Urothelium cell line (cell line): ENCODE data around the gene NSMF.

Source experiments
- DNase-seq: peaks from one replicate; pipeline ENCODE4 v3.0.0; 2011; ENCODE audit warnings: low spot score, mixed read lengths
- FAIRE-seq: peaks from 2 replicates; lab custom pipeline; 2011; peaks lifted over from hg19 to GRCh38; lab: Jason Lieb, UNC

Gene NSMF

GRCh38 chr9:137492464-137493363 lies 33.6 kb upstream of the NSMF start:
- peak; percentile 26 for DNase-seq
- no peak for FAIRE-seq

DNA sequence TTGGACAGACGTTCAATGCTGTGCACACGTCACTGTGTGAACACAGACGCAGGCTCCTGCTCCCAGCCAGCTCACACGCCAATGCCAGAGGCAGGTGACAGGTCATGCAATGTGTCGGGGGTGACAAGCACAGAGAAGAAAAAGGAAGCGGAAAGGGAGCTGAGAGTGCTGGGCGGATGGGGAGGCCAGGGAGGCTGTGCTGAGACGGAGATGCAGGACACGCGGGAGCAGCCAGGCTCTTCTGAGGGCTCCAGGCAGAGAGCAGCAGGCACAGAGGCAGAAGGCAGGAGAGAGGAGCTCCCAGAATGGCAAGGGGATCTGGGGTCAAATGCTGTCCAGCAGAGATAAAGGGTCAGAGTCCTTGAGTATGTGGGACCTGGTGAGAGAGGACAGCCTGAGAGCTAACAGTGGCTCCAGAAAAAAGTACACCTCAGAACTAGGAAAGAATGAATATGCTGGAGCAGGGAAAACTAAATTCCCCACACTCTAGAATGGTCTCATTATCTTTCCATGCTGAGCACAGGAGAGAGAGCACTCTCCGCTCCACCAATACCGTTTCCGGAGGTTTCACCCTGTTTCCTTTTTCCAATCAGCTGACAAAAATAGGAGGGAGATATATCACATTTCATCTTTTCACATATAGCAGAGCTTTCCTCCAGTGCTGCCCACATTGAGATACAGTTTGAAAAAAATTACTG lies 32.8 kb upstream of the NSMF start:
- DNase-seq (no peak), FAIRE-seq (no peak)

- FAIRE-seq: no peak
- DNase-seq: no peak
Measured at GRCh38 chr9:137490532-137491186, 31.5 kb upstream of the NSMF start.

DNA sequence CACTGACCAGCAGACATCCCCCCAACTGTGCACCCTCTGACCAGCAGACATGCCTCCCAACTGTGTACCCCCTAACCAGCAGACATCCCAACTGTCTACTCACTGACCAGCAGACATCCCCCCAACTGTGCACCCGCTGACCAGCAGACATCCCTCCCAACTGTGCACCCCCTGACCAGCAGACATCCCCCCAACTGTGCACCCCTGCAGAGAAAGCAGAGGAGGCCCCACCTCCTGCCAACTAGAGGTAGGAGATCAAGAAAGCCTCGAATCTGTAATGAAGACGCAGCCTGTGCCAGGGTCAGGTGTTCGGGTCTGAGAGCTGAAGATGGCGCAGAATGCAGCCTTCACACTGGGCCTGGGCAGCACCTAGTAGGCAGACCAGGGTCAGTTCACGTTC lies 29.8 kb upstream of the NSMF start:
- DNase-seq (no peak), FAIRE-seq (no peak)

DNA sequence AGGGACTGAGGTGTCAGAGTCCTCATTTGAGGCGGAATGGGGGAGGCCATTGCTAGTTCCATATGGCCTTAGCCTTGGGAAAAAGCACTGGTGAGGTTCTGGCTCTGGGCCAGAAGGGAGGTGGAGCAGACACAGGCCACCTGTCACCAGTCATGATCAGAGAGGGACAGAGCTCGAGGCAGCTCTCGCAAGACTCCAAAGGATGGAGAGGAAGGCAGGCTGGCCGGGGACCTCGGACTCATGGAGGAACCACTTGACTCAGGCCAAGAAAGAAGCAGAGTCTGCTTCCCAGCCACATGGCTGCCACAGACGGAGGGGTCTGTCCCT lies 29.2 kb upstream of the NSMF start:
- no peak for DNase-seq
- FAIRE-seq: no peak

- FAIRE-seq: no peak
- DNase-seq: no peak
Measured at GRCh38 chr9:137487454-137488326, 28.6 kb upstream of the NSMF start.

DNA sequence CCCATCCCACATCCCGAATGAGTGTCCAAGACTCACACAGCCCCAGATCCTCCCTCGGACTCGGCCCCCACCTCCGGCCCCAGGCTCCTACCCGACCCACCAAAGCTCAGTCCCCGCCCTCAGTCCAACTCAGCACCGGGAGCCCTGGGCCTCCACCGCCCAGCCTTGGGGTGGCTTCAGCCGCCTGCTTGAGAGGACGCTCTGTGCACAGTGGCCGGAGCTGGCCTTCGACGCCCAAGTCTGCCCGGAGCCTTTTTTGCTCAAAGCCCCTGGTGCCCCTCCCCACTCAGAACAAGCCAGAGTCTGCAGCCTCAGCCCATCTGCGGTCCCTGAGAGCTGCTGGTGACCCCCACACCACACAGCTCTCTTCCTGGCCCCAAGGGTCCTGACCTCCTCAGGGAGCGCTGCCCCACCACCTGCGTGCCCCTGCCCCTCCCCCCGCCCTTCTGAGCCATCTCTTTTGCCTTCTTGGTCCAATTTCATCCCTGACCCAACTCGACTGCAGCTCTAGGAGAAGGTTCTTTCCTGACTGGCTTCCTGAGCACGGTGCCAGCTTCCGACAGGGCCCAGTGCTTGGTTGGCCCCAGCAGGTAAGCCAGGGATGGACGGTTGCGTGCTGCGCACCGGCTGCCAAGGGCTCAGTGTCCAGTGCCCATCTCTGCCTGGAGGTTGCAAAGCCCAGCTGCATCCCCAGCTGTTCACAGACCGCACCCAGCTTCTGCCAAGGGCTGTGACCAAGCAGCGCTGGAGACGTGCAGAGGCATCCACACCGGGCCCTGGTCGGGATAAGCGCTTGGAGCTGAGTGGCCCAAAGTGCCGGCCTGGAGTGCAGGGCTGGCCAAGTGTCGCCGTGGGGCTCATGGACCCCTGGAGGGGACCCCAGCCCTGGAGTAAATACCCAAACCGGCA lies 27.7 kb upstream of the NSMF start:
- FAIRE-seq: no peak
- DNase-seq: no peak

GRCh38 chr9:137486141-137486490 lies 27.0 kb upstream of the NSMF start:
- no peak for DNase-seq

DNA sequence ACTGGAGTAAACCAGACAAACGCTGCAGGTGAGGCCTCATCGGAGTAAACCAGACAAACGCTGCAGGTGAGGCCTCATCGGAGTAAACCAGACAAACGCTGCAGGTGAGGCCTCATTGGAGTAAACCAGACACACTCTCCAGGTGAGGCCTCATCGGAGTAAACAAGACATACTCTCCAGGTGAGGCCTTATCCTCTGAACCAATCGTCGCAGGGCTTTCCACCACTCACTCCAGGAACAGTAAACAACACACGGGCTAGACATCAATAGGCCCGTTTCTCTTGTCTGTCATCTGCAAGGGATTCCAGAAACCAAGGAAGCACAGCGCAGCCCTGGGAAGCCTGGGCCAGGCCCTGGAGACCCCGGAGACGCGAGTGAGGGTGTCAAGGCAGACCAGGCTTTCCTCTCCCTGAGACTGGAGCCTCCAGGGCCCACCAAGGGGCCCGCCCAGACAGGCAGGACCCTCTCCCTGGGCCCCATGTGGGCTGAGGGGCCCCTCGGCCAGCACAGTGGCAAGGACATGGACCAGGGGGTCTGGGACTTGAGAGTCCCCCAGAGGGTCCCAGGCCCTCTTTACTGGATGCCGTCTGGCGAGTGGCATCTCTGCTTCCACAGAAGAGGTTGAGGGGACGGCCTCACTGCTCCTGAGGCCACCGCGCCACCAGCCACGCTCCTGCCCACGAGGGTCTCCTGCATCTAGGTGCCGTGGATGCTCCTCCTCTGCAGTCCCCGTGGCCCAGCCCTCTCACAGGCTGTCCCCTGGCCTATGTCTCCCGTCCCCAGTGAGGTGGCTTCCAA lies 26.4 kb upstream of the NSMF start:
- FAIRE-seq: no peak
- no peak for DNase-seq

More at GRCh38 chr9:137486141-137486490, 27.0 kb upstream of the NSMF start:
- no peak for FAIRE-seq

DNA sequence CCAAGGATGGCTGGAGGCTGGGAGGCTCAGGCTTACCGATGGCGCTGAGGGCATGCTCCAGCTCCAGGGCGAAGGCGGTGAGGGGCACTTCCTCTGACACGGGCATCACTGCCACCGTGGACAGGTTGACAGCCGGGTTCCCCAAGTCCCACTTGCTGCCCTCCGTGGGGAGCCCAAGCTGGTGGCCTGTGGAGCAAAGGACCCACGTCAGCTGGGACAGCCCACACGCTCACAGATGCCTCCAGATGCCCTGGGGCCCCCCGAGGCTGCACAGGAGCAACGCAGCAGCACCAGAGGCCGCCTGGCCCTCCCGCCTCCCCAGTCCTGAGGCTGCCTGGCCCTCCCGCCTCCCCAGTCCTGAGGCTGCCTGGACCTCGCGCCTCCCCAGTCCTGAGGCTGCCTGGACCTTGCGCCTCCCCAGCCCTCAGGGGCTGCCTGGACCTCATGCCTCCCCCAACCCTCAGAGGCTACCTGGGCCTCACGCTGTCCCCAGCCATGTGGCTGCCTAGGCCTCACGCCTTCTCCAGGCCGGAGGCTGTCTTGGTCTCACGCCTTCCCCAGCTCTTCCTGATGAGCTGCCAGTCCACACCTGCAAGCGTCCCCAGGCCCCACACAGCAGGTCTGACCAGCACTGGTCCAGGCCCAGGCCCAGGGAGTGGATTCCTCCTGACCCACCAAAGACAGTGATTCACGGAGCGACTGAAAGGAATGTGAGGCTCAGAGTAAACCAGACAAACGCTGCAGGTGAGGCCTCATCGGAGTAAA lies 25.6 kb upstream of the NSMF start:
- DNase-seq: no peak
- FAIRE-seq: no peak

DNA sequence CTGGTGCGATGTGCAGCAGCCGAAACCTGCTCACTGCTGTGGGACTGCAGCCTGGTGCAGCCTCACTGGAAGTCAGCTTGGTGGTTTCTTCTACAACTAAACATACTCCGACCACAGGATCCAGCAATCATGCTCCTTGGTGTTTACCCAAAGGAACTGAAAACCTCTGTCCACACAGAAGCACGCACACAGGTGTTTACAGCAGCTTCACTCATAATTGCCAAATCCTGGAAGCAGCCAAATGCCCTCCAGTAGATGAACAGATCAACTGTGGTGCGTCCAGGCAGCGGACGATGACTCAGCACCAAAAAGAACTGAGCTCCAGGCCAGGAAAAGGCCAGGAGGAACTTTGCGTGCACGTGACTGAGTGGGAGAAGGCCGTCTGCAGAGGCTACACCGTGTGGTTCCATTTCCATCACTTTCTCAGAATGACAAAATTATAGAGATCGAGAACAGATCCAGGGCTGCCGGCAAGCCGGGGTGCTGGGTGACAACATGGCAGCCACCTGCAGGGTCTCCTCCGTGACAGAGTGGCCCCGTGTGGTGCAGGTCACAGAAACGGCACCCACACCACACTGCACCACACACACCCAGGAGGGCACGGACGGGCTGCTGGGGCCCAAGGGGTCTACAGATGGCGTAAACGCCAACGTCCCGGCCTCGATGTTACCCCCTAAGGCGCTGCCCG lies 23.1 kb upstream of the NSMF start:
- DNase-seq (peak; percentile 82), FAIRE-seq (no peak)

- FAIRE-seq: no peak
- DNase-seq: no peak
Measured at GRCh38 chr9:137480686-137481683, 21.9 kb upstream of the NSMF start.

DNA sequence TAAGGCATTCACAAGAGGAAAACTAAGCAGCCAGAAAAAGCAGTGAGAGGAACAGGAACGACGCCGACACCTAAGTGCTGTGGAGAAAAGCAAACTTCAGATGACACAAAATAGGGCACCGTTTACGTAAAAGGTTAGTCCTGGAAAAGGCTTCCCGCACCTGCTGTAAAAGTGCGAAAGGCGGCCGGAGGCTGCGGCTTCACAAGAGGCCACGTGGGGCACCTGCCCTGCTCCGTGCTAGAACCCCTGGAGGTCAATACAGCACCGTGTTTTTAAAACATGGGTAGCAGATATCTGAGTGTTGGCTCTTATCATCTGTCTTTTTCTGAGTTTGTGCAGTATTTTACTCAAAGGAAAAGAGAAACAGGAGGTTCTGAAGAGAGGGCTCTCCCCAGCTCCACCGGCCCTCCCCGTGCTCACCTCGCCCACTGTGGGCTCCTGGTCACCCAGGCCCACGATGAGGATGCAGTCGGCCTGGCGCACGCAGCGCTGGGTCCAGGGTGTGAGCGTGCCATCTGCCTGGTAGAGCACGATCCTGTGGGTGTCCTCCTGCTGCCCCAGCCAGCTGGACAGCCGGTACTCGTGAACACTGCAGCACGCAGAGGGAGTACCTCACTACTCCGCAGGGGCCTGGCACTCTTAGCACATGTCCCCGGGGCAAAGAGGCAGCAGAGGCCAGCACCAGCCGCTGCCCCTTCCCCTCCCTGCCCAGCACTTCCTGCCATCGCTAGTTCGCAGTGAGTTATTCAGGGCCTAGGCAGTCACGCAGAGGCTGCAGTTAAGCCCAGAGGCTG lies 21.0 kb upstream of the NSMF start:
- DNase-seq (no peak), FAIRE-seq (no peak)

GRCh38 chr9:137478962-137479861 lies 20.1 kb upstream of the NSMF start:
- FAIRE-seq (no peak), DNase-seq (no peak)

GRCh38 chr9:137478613-137478961 lies 19.5 kb upstream of the NSMF start:
- FAIRE-seq: no peak
- no peak for DNase-seq
